ENCODE data around the gene ATN1. TPM values are rescaled to one million over a fixed set of nuclear protein-coding genes. Genes with fewer than 3 reads are reported as not detected.

ATN1 gene
- total and polyA plus RNA-seq, 4 donors = 3.6 to 12.6 (median 7.9) TPM

GRCh38 chr12:6938353-6939190, 10.8 kb downstream of the ATN1 start:
- H3K9ac ChIP-seq (ENCODE audit: low read depth in 1 of 2, low read length in 2 of 2) = peak overlapping the region in 1 of 2 donors; percentile 53
- TF ChIP-seq, protein P1, sequence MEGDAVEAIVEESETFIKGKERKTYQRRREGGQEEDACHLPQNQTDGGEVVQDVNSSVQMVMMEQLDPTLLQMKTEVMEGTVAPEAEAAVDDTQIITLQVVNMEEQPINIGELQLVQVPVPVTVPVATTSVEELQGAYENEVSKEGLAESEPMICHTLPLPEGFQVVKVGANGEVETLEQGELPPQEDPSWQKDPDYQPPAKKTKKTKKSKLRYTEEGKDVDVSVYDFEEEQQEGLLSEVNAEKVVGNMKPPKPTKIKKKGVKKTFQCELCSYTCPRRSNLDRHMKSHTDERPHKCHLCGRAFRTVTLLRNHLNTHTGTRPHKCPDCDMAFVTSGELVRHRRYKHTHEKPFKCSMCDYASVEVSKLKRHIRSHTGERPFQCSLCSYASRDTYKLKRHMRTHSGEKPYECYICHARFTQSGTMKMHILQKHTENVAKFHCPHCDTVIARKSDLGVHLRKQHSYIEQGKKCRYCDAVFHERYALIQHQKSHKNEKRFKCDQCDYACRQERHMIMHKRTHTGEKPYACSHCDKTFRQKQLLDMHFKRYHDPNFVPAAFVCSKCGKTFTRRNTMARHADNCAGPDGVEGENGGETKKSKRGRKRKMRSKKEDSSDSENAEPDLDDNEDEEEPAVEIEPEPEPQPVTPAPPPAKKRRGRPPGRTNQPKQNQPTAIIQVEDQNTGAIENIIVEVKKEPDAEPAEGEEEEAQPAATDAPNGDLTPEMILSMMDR (IDR thresholded peaks at IDR 0.05; ENCODE audit: low read depth, low read length, missing input control) = no peak
- TF ChIP-seq EGR1 (IDR thresholded peaks at IDR 0.05; ENCODE audit: low read depth in 2 of 2) (no peak), FOXA1 (IDR thresholded peaks at IDR 0.05) (no peak), HNF4A (conservative IDR thresholded peaks at IDR 0.05) (no peak), TAF1 (conservative IDR thresholded peaks at IDR 0.05) (no peak)
- TF ChIP-seq, protein P2, sequence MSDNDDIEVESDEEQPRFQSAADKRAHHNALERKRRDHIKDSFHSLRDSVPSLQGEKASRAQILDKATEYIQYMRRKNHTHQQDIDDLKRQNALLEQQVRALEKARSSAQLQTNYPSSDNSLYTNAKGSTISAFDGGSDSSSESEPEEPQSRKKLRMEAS (IDR thresholded peaks at IDR 0.05) = no peak
- TF ChIP-seq, protein P3, sequence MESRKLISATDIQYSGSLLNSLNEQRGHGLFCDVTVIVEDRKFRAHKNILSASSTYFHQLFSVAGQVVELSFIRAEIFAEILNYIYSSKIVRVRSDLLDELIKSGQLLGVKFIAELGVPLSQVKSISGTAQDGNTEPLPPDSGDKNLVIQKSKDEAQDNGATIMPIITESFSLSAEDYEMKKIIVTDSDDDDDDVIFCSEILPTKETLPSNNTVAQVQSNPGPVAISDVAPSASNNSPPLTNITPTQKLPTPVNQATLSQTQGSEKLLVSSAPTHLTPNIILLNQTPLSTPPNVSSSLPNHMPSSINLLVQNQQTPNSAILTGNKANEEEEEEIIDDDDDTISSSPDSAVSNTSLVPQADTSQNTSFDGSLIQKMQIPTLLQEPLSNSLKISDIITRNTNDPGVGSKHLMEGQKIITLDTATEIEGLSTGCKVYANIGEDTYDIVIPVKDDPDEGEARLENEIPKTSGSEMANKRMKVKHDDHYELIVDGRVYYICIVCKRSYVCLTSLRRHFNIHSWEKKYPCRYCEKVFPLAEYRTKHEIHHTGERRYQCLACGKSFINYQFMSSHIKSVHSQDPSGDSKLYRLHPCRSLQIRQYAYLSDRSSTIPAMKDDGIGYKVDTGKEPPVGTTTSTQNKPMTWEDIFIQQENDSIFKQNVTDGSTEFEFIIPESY (IDR thresholded peaks at IDR 0.05) = no peak
- peak overlapping the region; percentile 91 to 96 for H3K27ac ChIP-seq (ENCODE audit: low read depth in 1 of 2, low read length in 2 of 2)
- WGBS = 88% methylated on average over 32 of the region's 32 CpGs
- no peaks in the 10 kb centered on the region for H3K27me3 ChIP-seq (ENCODE audit: control insufficient read depth in 4 of 4, insufficient read depth in 4 of 4, low read length in 3 of 4)
- no peaks in the 10 kb centered on the region for H3K9me3 ChIP-seq (ENCODE audit: control insufficient read depth in 4 of 4, low read length in 3 of 4)
- no peak for DNase-seq (ENCODE audit: low spot score)
- H3K4me1 ChIP-seq (ENCODE audit: control insufficient read depth in 4 of 4, insufficient read depth in 4 of 4, low read length in 3 of 4) = peaks cover 13 to 43% (median 21%) of the 10 kb centered on the region in 4 donors
- H3K36me3 ChIP-seq (ENCODE audit: control insufficient read depth in 4 of 4, insufficient read depth in 3 of 4, low read depth in 1 of 4, low read length in 3 of 4) = peaks cover 0 to 14% (median 7%) of the 10 kb centered on the region in 4 donors
- H3K4me3 ChIP-seq (ENCODE audit: low read depth in 1 of 3, low read length in 3 of 3) = peak overlapping the region in 1 of 3 donors; percentile 23

- peaks cover 0 to 11% (median 5%) of the 10 kb centered on the region in 4 donors for H3K36me3 ChIP-seq (ENCODE audit: control insufficient read depth in 4 of 4, insufficient read depth in 3 of 4, low read depth in 1 of 4, low read length in 3 of 4)
- no peak overlapping the region for H3K27ac ChIP-seq (ENCODE audit: low read depth in 1 of 2, low read length in 2 of 2)
- H3K4me3 ChIP-seq (ENCODE audit: low read depth in 1 of 3, low read length in 3 of 3) = no peak overlapping the region
- no peaks in the 10 kb centered on the region for H3K27me3 ChIP-seq (ENCODE audit: control insufficient read depth in 4 of 4, insufficient read depth in 4 of 4, low read length in 3 of 4)
- peaks cover 13 to 40% (median 22%) of the 10 kb centered on the region in 4 donors for H3K4me1 ChIP-seq (ENCODE audit: control insufficient read depth in 4 of 4, insufficient read depth in 4 of 4, low read length in 3 of 4)
- DNase-seq (ENCODE audit: low spot score) = no peak
- no peak overlapping the region for H3K9ac ChIP-seq (ENCODE audit: low read depth in 1 of 2, low read length in 2 of 2)
- WGBS = 71% methylated on average over 2 of the region's 2 CpGs
- no peaks in the 10 kb centered on the region for H3K9me3 ChIP-seq (ENCODE audit: control insufficient read depth in 4 of 4, low read length in 3 of 4)
- TF ChIP-seq RAD21 (IDR thresholded peaks at IDR 0.05) (no peak), EGR1 (IDR thresholded peaks at IDR 0.05; ENCODE audit: low read depth in 2 of 2) (no peak), YY1 (IDR thresholded peaks at IDR 0.05) (no peak), ATF3 (IDR thresholded peaks at IDR 0.05) (no peak), JUND (IDR thresholded peaks at IDR 0.05) (no peak), SP1 (IDR thresholded peaks at IDR 0.05) (no peak)
These were observed 11.4 kb downstream of the ATN1 start for GRCh38 chr12:6939191-6939540.

GRCh38 chr12:6941267-6941666, 13.5 kb downstream of the ATN1 start:
- no peaks in the 10 kb centered on the region for H3K27me3 ChIP-seq (ENCODE audit: control insufficient read depth in 4 of 4, insufficient read depth in 4 of 4, low read length in 3 of 4)
- H3K9me3 ChIP-seq (ENCODE audit: control insufficient read depth in 4 of 4, low read length in 3 of 4) = no peaks in the 10 kb centered on the region
- H3K4me3 ChIP-seq (ENCODE audit: low read depth in 1 of 3, low read length in 3 of 3) = no peak overlapping the region
- peak overlapping the region in 1 of 2 donors; percentile 35 for H3K27ac ChIP-seq (ENCODE audit: low read depth in 1 of 2, low read length in 2 of 2)
- TF ChIP-seq ATF3 (IDR thresholded peaks at IDR 0.05) (no peak), REST (IDR thresholded peaks at IDR 0.05) (no peak)
- TF ChIP-seq, protein P1 (IDR thresholded peaks at IDR 0.05; ENCODE audit: low read depth, low read length, missing input control) = no peak
- DNase-seq (ENCODE audit: low spot score) = no peak
- no peaks in the 10 kb centered on the region for H3K36me3 ChIP-seq (ENCODE audit: control insufficient read depth in 4 of 4, insufficient read depth in 3 of 4, low read depth in 1 of 4, low read length in 3 of 4)
- WGBS = 56% methylated on average over 12 of the region's 12 CpGs
- peaks cover 19 to 59% (median 38%) of the 10 kb centered on the region in 4 donors for H3K4me1 ChIP-seq (ENCODE audit: control insufficient read depth in 4 of 4, insufficient read depth in 4 of 4, low read length in 3 of 4)
- H3K9ac ChIP-seq (ENCODE audit: low read depth in 1 of 2, low read length in 2 of 2) = no peak overlapping the region
